HEK293 (cell line): ENCODE data around the gene TPCN2.

ENCODE experiments used
- CTCF ChIP-seq: fragments of 450-650 bp; formaldehyde crosslinking; IDR thresholded peaks from 2 replicates; pipeline ENCODE4 v1.5.1; 2016; ENCODE audit warnings: missing biosample characterization, missing genetic modification characterization
- MYNN ChIP-seq: fragments of 450-650 bp; formaldehyde crosslinking; IDR thresholded peaks from 2 replicates; pipeline ENCODE4 v1.5.1; 2016; ENCODE audit warnings: missing biosample characterization, missing genetic modification characterization, borderline replicate concordance
- TCF7L2 ChIP-seq: IDR thresholded peaks from 2 replicates; pipeline ENCODE4 v1.6.1; 2011; ENCODE audit warnings: low read depth, mild to moderate bottlenecking, inconsistent platforms, low read length, moderate library complexity, borderline replicate concordance
- ZBTB7A ChIP-seq: fragments of 450-650 bp; formaldehyde crosslinking; IDR thresholded peaks from 2 replicates; pipeline ENCODE4 v1.5.1; 2016; ENCODE audit warnings: low read depth, missing biosample characterization, missing genetic modification characterization
- ZNF16 ChIP-seq: fragments of 450-650 bp; formaldehyde crosslinking; IDR thresholded peaks from 2 replicates; pipeline ENCODE4 v1.5.1; 2016; ENCODE audit warnings: low read depth, missing biosample characterization, missing genetic modification characterization
- ZNF302 ChIP-seq: fragments of 450-650 bp; formaldehyde crosslinking; IDR thresholded peaks from 2 replicates; pipeline ENCODE4 v1.5.1; 2016; ENCODE audit warnings: missing biosample characterization, missing genetic modification characterization, low read depth
- ZNF416 ChIP-seq: fragments of 450-650 bp; formaldehyde crosslinking; IDR thresholded peaks from 2 replicates; pipeline ENCODE4 v1.5.1; 2016; ENCODE audit warnings: missing biosample characterization, missing genetic modification characterization
- ZNF48 ChIP-seq: fragments of 450-650 bp; formaldehyde crosslinking; IDR thresholded peaks from 2 replicates; pipeline ENCODE4 v1.5.1; 2016; ENCODE audit warnings: missing biosample characterization, missing genetic modification characterization
- TF ChIP-seq, protein P1 (sequence below): fragments of 450-650 bp; formaldehyde crosslinking; IDR thresholded peaks from 2 replicates; pipeline ENCODE4 v1.5.1; 2016; ENCODE audit warnings: missing biosample characterization, missing genetic modification characterization
- TF ChIP-seq, protein P2 (sequence below): fragments of 450-650 bp; formaldehyde crosslinking; IDR thresholded peaks from 2 replicates; pipeline ENCODE4 v1.5.1; 2016; ENCODE audit warnings: missing biosample characterization, missing genetic modification characterization, low read depth

DNA sequence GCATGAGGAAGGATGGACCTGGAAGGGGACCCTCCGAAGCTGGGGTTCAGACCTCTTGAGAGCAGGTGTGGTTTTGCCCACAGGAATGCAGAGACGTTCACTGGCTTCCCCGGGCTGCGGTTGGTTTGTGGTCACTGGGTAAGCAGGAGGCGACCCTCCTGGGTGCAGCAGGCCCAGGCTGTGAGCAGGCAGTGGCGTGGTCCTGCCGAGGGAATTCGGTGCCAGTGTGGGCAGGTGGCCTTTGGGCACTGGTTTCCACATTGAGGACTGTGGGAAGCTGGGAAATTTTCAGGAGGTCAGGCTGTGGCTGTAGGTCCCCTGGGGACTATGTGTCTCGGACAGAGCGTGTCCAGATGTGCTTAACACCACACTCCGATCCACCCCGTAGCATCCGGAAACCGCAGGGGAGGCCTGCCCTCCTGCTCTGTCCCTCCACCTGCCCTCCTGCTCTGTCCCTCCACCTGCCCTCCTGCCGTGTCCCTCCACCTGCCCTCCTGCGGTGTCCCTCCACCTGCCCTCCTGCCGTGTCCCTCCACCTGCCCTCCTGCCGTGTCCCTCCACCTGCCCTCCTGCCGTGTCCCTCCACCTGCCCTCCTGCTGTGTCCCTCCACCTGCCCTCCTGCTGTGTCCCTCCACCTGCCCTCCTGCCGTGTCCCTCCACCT is 27.5 kb downstream of the TPCN2 start:
- no peak for TF ChIP-seq ZNF416 (tag by site-specific recombination)
- no peak for TF ChIP-seq ZBTB7A (tag by site-specific recombination)
- TF ChIP-seq, protein P1, sequence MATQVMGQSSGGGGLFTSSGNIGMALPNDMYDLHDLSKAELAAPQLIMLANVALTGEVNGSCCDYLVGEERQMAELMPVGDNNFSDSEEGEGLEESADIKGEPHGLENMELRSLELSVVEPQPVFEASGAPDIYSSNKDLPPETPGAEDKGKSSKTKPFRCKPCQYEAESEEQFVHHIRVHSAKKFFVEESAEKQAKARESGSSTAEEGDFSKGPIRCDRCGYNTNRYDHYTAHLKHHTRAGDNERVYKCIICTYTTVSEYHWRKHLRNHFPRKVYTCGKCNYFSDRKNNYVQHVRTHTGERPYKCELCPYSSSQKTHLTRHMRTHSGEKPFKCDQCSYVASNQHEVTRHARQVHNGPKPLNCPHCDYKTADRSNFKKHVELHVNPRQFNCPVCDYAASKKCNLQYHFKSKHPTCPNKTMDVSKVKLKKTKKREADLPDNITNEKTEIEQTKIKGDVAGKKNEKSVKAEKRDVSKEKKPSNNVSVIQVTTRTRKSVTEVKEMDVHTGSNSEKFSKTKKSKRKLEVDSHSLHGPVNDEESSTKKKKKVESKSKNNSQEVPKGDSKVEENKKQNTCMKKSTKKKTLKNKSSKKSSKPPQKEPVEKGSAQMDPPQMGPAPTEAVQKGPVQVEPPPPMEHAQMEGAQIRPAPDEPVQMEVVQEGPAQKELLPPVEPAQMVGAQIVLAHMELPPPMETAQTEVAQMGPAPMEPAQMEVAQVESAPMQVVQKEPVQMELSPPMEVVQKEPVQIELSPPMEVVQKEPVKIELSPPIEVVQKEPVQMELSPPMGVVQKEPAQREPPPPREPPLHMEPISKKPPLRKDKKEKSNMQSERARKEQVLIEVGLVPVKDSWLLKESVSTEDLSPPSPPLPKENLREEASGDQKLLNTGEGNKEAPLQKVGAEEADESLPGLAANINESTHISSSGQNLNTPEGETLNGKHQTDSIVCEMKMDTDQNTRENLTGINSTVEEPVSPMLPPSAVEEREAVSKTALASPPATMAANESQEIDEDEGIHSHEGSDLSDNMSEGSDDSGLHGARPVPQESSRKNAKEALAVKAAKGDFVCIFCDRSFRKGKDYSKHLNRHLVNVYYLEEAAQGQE (tag by site-specific recombination) = no peak
- TF ChIP-seq CTCF (tag by site-specific recombination) = no peak
- TF ChIP-seq MYNN (tag by site-specific recombination) = no peak
- TF ChIP-seq, protein P2, sequence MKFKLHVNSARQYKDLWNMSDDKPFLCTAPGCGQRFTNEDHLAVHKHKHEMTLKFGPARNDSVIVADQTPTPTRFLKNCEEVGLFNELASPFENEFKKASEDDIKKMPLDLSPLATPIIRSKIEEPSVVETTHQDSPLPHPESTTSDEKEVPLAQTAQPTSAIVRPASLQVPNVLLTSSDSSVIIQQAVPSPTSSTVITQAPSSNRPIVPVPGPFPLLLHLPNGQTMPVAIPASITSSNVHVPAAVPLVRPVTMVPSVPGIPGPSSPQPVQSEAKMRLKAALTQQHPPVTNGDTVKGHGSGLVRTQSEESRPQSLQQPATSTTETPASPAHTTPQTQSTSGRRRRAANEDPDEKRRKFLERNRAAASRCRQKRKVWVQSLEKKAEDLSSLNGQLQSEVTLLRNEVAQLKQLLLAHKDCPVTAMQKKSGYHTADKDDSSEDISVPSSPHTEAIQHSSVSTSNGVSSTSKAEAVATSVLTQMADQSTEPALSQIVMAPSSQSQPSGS (tag by site-specific recombination) = no peak
- TF ChIP-seq ZNF48 (tag by site-specific recombination) = no peak
- TF ChIP-seq ZNF302 (tag by site-specific recombination) = no peak
- no peak for TF ChIP-seq TCF7L2
- TF ChIP-seq ZNF16 (tag by site-specific recombination) = no peak
